ENCODE data around the gene HRG. TPM values are rescaled to one million over a fixed set of nuclear protein-coding genes. Genes with fewer than 3 reads are reported as not detected.

The HRG gene
- total RNA-seq, 1 experiment from 2014 or later = 0.10 TPM

DNA sequence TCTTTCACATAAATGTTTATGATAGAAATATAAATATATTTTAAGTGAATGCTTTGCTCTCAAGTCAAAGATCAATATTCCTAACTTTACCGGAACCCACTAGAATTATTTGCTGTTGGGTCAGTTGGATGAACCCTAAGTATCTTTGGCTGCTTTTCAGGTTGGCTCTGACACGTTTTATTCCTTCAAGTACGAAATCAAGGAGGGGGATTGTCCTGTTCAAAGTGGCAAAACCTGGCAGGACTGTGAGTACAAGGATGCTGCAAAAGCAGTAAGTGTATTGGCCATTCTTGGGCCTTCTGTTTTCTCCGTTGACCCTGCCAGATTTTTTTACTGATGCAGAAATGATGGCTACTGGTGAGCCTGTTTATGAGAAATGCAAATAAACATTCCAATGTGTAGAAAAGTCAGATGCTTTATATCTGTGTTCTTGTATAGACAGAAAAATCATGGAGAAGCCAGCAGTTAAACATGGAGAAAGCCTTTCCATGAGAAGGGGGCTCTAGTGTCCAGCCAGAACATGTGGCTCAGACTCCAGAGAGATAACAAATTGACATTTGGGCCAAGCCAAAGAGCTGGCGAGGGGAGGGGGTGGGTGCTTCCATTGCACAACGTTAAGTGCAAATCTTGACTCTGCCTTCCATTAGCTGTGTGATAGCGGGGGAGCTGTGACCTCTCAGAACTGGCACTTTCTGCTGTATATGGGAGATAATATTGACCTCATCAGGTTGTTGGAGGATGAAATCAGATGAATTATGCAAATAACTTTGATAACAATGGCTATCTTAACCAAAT, 54.3 kb downstream of the HRG start:
- no peak for DNase-seq (ENCODE audit: extremely low read depth, low read depth)

GRCh38 chr3:186722457-186722856, 56.6 kb downstream of the HRG start:
- peak; percentile 7 for DNase-seq (ENCODE audit: extremely low read depth, low read depth)

GRCh38 chr3:186724911-186725310, 59.1 kb downstream of the HRG start:
- DNase-seq (ENCODE audit: extremely low read depth, low read depth) = no peak

Small RNA genes within 50 kb of the gene (small RNA-seq; reads per million reads assigned to genes)
- gene RF00017 = 0 reads per million in 2 experiments

Other genes starting within 250 kb of the HRG start
- gene CRYGS, start 121.6 kb upstream of the HRG start, total RNA-seq (2014; rRNA removed; shearing (Covaris generic)) = 0.46 and 2.3 TPM in 2 replicates
- 13.3 and 13.6 TPM in 2 replicates for gene TBCCD1, start 98.7 kb upstream of the HRG start, total RNA-seq (2014; rRNA removed; shearing (Covaris generic))
- 60.4 and 66.3 TPM in 2 replicates for gene DNAJB11, start 95.3 kb upstream of the HRG start, total RNA-seq (2014; rRNA removed; shearing (Covaris generic))
- not detected in 2 replicates for gene AHSG, start 53.0 kb upstream of the HRG start, total RNA-seq (2014; rRNA removed; shearing (Covaris generic))
- gene FETUB, start 25.6 kb upstream of the HRG start, total RNA-seq (2014; rRNA removed; shearing (Covaris generic)) = not detected in 2 replicates
- gene KNG1, start 51.3 kb downstream of the HRG start, total RNA-seq (2014; rRNA removed; shearing (Covaris generic)) = not detected in 2 replicates
- gene EIF4A2, start 117.6 kb downstream of the HRG start, total RNA-seq (2014; rRNA removed; shearing (Covaris generic)) = 276 and 323 TPM in 2 replicates
- 50.3 and 65.4 TPM in 2 replicates for gene RFC4, start 140.5 kb downstream of the HRG start, total RNA-seq (2014; rRNA removed; shearing (Covaris generic))
- not detected in 2 replicates for gene ADIPOQ, start 176.7 kb downstream of the HRG start, total RNA-seq (2014; rRNA removed; shearing (Covaris generic))

Data from NCI-H460 (cell line).